ENCODE measurements around the gene MMP24OS.

Gene MMP24OS

DNA sequence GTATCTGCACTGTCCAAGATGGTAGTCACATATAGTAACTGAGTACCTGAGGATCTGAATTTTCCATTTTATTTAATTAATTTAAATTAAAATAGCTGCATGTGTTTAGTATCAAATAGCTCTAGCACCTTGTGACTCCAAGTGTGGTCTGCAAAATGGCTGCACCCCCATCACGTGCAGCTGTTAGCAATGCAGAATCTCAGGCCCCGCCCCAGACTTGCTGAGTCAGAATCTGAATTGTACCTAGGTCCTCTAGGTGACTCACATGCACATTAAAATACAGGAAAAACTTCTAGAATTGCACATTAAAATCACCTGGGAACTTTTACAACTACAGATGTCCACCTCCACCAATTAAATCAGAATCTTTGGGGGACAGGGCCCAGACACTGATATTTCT lies 33.5 kb upstream of the MMP24OS start:
- DNase-seq, result no peak
- Mint-ChIP-seq H3K4me1 (peaks cover 28% of the 10 kb centered on the region), H3K9me3 (no peaks in the 10 kb centered on the region), H3K27me3 (ENCODE audit: low read depth, poor library complexity) (peaks cover 2% of the 10 kb centered on the region), H3K4me3 (no peak overlapping the region), H3K27ac (no peak overlapping the region), H3K36me3 (ENCODE audit: low read depth) (peaks cover 25% of the 10 kb centered on the region)
- TF ChIP-seq, protein P1, sequence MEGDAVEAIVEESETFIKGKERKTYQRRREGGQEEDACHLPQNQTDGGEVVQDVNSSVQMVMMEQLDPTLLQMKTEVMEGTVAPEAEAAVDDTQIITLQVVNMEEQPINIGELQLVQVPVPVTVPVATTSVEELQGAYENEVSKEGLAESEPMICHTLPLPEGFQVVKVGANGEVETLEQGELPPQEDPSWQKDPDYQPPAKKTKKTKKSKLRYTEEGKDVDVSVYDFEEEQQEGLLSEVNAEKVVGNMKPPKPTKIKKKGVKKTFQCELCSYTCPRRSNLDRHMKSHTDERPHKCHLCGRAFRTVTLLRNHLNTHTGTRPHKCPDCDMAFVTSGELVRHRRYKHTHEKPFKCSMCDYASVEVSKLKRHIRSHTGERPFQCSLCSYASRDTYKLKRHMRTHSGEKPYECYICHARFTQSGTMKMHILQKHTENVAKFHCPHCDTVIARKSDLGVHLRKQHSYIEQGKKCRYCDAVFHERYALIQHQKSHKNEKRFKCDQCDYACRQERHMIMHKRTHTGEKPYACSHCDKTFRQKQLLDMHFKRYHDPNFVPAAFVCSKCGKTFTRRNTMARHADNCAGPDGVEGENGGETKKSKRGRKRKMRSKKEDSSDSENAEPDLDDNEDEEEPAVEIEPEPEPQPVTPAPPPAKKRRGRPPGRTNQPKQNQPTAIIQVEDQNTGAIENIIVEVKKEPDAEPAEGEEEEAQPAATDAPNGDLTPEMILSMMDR (IDR thresholded peaks at IDR 0.05), result no peak

DNA sequence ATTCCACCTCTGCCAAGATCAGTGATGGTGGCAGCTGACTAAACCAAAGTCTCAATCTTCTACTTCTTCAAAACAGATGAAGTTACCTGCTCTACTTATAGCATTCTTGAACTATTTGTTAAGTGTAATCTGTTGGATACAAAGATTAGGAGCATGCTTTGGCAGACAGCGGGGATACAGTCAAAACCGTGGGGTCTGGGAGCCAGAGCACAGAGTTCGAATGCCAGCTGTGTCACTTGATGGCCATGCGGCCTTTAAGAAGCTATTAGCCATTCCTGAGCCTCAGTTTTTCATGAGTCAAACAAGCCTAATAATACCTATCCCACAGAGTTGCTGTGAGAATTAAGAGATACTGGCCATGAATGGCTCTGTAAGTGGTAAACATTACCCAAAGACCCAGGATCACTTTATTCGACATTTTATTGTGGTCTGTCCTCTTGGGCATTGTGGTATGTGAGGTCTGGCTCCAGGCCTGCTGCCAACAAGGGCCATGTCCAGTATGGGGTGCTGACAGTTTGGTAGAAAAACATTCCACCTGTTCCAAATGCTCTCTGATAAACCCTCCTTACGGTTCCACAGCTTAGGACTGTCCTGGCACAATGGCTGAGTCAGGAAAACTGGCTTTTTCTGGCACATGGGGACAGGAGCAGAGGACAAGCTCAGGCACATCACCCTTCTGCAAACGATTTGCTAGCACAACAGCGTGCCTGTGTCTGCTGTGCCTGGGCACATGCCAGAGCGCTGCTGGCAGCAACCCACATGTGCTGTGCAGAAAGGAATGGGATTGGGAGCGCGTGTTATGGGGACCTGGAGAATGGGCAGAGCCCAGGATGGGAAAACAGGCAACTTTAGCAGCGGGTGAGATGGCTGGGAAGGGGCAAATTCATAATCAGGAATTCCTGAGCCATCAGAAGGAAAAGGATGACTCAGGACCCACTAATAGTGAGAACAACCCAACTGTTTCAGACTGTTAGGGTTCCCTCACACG lies 30.0 kb upstream of the MMP24OS start:
- H3K27me3 Mint-ChIP-seq (ENCODE audit: low read depth, poor library complexity), result peaks cover 2% of the 10 kb centered on the region
- no peak overlapping the region for H3K4me3 Mint-ChIP-seq
- H3K27ac Mint-ChIP-seq, result peak overlapping the region; percentile 88
- H3K36me3 Mint-ChIP-seq (ENCODE audit: low read depth), result peaks cover 24% of the 10 kb centered on the region
- no peak for DNase-seq
- H3K9me3 Mint-ChIP-seq, result no peaks in the 10 kb centered on the region
- peaks cover 36% of the 10 kb centered on the region for H3K4me1 Mint-ChIP-seq
- TF ChIP-seq, protein P1 (IDR thresholded peaks at IDR 0.05), result no peak

DNA sequence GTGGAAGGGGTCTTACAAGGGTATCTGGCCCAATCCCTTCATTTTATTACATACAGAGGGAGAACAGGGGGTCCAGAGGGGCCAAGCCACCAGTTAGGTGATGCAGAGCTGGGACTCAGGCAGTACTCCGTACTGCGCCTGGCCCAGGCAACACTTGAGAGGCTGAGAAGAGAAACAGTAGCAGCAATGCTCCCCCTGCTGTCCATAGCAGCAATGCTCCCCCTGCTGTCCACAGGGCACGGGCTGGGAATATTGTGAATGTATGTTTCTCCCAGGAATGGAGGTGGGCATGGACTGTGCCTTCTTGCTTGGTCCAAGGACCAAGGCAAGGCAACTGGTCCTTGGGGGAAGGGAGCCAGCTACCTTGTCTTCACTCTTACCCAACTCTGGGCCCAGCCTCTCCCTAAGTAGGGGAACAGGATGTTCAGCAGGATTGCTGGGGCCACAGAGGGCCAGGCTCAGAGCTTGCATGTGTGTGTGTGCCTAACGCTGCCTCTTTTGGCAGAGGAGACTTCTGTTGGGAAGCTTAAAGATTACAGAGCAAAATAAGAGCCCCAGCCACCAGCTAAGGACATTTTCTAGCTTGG lies 29.1 kb upstream of the MMP24OS start:
- peak; percentile 62 for DNase-seq
- no peaks in the 10 kb centered on the region for H3K9me3 Mint-ChIP-seq
- H3K36me3 Mint-ChIP-seq (ENCODE audit: low read depth), result peaks cover 15% of the 10 kb centered on the region
- H3K4me1 Mint-ChIP-seq, result peaks cover 32% of the 10 kb centered on the region
- TF ChIP-seq, protein P1 (IDR thresholded peaks at IDR 0.05), result peak; percentile 71
- H3K4me3 Mint-ChIP-seq, result no peak overlapping the region
- H3K27me3 Mint-ChIP-seq (ENCODE audit: low read depth, poor library complexity), result peaks cover 2% of the 10 kb centered on the region
- H3K27ac Mint-ChIP-seq, result no peak overlapping the region

DNA sequence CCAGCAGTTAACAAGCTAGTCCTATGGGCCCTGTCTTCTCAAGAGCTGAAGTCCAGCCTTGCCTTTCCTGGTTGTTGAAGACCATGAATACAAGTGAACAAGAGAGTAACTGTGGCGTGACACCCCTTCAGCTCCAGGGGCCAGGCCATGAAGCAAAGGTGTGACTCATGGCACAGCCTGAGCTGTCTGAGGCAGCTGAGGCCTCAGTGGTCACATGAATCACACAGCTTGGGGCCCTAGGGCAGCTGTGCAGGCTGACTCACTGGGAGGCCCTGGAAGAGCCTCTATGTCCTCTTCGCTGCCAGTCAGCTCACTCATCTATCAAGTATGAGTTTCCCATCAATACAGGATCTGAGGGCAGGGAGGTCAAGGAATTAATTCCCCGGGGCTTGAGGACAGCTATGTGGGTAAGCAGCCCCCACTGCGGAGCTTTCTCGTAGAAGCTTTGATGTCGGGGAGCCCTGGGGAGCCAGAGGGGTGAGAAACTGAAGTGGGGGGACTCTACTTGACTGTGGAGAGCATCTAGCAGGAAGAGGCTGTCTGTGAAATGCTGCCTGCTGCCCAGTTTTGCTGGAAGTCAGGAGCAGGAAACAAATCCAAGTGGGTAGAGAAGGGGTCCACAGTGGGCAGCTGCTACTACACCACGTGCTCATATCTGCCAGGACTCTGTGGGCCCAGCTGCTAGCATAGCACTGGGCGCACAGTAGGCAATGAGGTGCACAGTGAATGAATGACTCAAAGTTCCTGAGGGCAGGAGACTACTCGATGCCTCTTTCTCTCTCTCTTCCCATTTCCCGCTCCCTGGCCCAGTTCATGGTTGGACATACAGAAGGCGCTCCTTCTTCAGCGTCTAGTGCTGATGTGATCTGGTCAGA lies 28.0 kb upstream of the MMP24OS start:
- peak overlapping the region; percentile 71 for H3K27ac Mint-ChIP-seq
- H3K36me3 Mint-ChIP-seq (ENCODE audit: low read depth), result peaks cover 12% of the 10 kb centered on the region
- TF ChIP-seq, protein P1 (IDR thresholded peaks at IDR 0.05), result no peak
- no peaks in the 10 kb centered on the region for H3K9me3 Mint-ChIP-seq
- H3K4me3 Mint-ChIP-seq, result no peak overlapping the region
- H3K27me3 Mint-ChIP-seq (ENCODE audit: low read depth, poor library complexity), result peaks cover 2% of the 10 kb centered on the region
- peaks cover 32% of the 10 kb centered on the region for H3K4me1 Mint-ChIP-seq
- DNase-seq, result no peak

DNA sequence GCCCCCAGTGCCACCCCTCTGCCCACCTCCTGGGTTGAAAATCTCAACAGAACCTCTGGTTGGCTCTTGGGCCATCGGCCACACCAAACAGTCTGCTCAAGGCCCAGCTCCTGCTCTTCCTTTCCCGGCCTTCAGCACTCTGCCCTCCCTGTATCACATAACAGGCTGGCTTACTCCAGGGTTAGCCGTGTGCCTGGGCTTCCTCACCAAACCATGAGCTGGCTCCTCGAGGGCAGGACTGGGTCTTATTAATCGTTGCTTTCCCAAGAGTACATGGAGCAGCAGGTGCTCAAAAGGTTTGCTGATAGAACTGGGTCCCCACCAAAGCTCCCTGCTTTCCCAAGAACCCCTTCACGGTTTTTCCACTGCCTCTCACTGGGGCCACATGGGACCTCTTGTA lies 27.0 kb upstream of the MMP24OS start:
- DNase-seq, result no peak
- H3K9me3 Mint-ChIP-seq, result no peaks in the 10 kb centered on the region
- H3K27ac Mint-ChIP-seq, result peak overlapping the region; percentile 48
- TF ChIP-seq, protein P1 (IDR thresholded peaks at IDR 0.05), result no peak
- H3K27me3 Mint-ChIP-seq (ENCODE audit: low read depth, poor library complexity), result peaks cover 2% of the 10 kb centered on the region
- H3K36me3 Mint-ChIP-seq (ENCODE audit: low read depth), result peaks cover 7% of the 10 kb centered on the region
- H3K4me1 Mint-ChIP-seq, result peaks cover 32% of the 10 kb centered on the region
- H3K4me3 Mint-ChIP-seq, result no peak overlapping the region

Data from nephron progenitor cell (in vitro differentiated cells).